HEK293T (cell line): ENCODE measurements around the gene KIF13A.

ENCODE experiments used
- CTCF ChIA-PET: fragments of 350-600 bp; formaldehyde crosslinking; extraction: SDS; loops from one replicate; lab custom pipeline; 2021; ENCODE audit warnings: antibody characterized with exemption, inconsistent platforms; lab: Yijun Ruan, JAX
- POLR2A ChIA-PET: fragments of 350-600 bp; formaldehyde crosslinking; extraction: SDS; loops from one replicate; lab custom pipeline; 2020; ENCODE audit warnings: antibody characterized with exemption, inconsistent platforms; lab: Yijun Ruan, JAX
- DNase-seq: peaks from one replicate; pipeline ENCODE4 v3.0.0; 2012; ENCODE audit warnings: mixed read lengths; ENCODE audit errors: extremely low spot score
- ARNT ChIP-seq: fragments of 450-650 bp; IDR thresholded peaks from 2 replicates; pipeline ENCODE4 v1.6.1; 2017; ENCODE audit warnings: mild to moderate bottlenecking
- BHLHE40 ChIP-seq: fragments of 450-650 bp; IDR thresholded peaks from 2 replicates; pipeline ENCODE4 v1.6.1; 2016; ENCODE audit warnings: mild to moderate bottlenecking, moderate library complexity, borderline replicate concordance
- CTBP1 ChIP-seq: fragments of 450-650 bp; IDR thresholded peaks from 2 replicates; pipeline ENCODE4 v1.6.1; 2016; ENCODE audit warnings: borderline replicate concordance
- ELF4 ChIP-seq: fragments of 450-650 bp; IDR thresholded peaks from 2 replicates; pipeline ENCODE4 v1.6.1; 2017; ENCODE audit warnings: antibody characterized with exemption
- FOXA1 ChIP-seq: fragments of 450-650 bp; IDR thresholded peaks from 2 replicates; pipeline ENCODE4 v1.6.1; 2016; ENCODE audit warnings: mild to moderate bottlenecking
- FOXK2 ChIP-seq: fragments of 450-650 bp; IDR thresholded peaks from 2 replicates; pipeline ENCODE4 v1.6.1; 2016; ENCODE audit warnings: mild to moderate bottlenecking
- FOXM1 ChIP-seq: fragments of 450-650 bp; IDR thresholded peaks from 2 replicates; pipeline ENCODE4 v1.6.1; 2017; ENCODE audit warnings: mild to moderate bottlenecking, borderline replicate concordance
- HDGF ChIP-seq: fragments of 450-650 bp; IDR thresholded peaks from 2 replicates; pipeline ENCODE4 v1.6.1; 2017; ENCODE audit warnings: antibody characterized with exemption, borderline replicate concordance
- L3MBTL2 ChIP-seq: fragments of 450-650 bp; conservative IDR thresholded peaks from 2 replicates; pipeline ENCODE4 v1.6.1; 2016; ENCODE audit warnings: mild to moderate bottlenecking
- LEF1 ChIP-seq: fragments of 450-650 bp; IDR thresholded peaks from 2 replicates; pipeline ENCODE4 v1.6.1; 2017; ENCODE audit warnings: mild to moderate bottlenecking, borderline replicate concordance
- NFRKB ChIP-seq: fragments of 450-650 bp; IDR thresholded peaks from 2 replicates; pipeline ENCODE4 v1.6.1; 2016; ENCODE audit warnings: mild to moderate bottlenecking, moderate library complexity
- SP1 ChIP-seq: fragments of 450-650 bp; IDR thresholded peaks from 2 replicates; pipeline ENCODE4 v1.6.1; 2017
- SUZ12 ChIP-seq: fragments of 450-650 bp; IDR thresholded peaks from 2 replicates; pipeline ENCODE4 v1.6.1; 2016; ENCODE audit warnings: mild to moderate bottlenecking
- TARDBP ChIP-seq: fragments of 450-650 bp; IDR thresholded peaks from 2 replicates; pipeline ENCODE4 v1.6.1; 2016
- ZNF384 ChIP-seq: fragments of 450-650 bp; IDR thresholded peaks from 2 replicates; pipeline ENCODE4 v1.6.1; 2016
- TF ChIP-seq, protein P1 (sequence below): fragments of 450-650 bp; IDR thresholded peaks from 2 replicates; pipeline ENCODE4 v1.6.1; 2016

The KIF13A gene

DNA sequence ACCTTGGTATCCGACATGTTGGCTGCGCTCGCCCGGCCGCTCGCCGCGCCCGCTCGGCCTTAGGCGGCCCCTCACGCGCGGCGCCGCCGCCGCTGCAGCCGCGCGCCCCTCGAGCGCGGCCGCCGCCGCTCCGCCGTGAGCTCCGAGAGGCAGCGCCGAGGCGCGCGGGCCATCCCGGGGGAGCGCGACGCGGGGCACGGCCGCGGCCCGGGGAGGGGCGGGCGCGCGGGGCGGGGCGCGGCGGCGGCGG lies at the start of gene KIF13A:
Gene KIF13A (minus strand): TSS at position 189 of the 250 bp plus-strand sequence. CDS start 172 bp downstream, at position 17.
- POLR2A ChIA-PET: interaction anchor here (0.8 to 1.3 kb wide), 7 partner anchors 10 to 128 kb away, joined by 3 to 6 read pairs (median 3); no protein-coding TSS in a partner anchor
- TF ChIP-seq FOXM1 (no peak), ZNF384 (no peak), LEF1 (no peak), NFRKB (no peak), BHLHE40 (no peak), ELF4 (no peak), TARDBP (no peak), HDGF (no peak), FOXK2 (no peak), L3MBTL2 (no peak), FOXA1 (no peak), SUZ12 (no peak), CTBP1 (no peak)
- TF ChIP-seq, protein P1, sequence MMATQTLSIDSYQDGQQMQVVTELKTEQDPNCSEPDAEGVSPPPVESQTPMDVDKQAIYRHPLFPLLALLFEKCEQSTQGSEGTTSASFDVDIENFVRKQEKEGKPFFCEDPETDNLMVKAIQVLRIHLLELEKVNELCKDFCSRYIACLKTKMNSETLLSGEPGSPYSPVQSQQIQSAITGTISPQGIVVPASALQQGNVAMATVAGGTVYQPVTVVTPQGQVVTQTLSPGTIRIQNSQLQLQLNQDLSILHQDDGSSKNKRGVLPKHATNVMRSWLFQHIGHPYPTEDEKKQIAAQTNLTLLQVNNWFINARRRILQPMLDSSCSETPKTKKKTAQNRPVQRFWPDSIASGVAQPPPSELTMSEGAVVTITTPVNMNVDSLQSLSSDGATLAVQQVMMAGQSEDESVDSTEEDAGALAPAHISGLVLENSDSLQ: no peak
- no peak for DNase-seq
- CTCF ChIA-PET: interaction anchor here (0.8 kb wide), 1 partner anchor 52 kb away, joined by 3 read pairs; no protein-coding TSS in a partner anchor

DNA sequence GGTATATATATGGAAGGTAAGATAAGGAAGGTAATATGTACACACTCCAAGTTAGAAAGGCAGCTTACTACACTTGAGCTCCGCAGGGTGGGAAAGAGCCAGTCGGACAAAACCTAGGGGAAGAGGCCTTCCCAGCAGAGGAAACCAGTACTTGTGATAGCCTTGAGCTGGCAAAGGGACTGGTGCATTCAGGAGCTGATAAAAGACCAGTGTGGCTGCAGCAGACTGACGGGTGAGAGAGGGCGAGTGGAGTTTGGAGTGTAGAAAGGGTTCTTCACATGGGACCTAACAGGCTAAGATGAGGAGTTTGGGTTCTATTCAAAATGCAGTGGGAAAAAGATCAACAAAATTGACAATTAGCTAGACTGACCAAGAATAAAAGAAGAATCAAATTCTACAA lies 49.3 kb upstream of the KIF13A start:
- CTCF ChIA-PET: no interaction called here
- TF ChIP-seq FOXM1 (no peak), ELF4 (no peak), ZNF384 (no peak), FOXA1 (no peak), TARDBP (no peak)
- no peak for DNase-seq
- POLR2A ChIA-PET: no interaction called here

DNA sequence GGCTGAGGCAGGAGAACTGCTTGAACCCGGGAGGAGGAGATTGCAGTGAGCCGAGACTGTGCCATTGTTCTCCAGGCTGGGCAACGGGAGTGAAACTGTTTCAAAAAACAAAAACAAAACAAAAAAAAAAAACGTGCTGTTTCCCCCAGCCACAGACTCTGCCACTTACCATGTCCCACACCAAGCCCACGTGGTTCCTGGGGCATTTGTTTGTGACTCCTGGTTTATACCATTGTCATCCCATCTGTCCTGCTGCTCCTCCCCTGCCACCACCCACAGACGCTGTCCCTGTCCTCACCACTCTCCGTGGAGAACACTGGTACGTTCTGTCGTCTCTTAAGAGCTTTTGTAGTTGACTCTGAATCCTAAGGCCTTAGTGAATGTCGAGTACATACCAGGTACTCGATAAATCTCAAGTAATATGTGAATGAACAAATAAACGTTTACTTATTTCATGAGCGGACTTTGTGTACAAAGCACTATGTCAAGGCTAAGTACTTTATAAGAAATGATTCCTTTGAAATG lies 48.0 kb upstream of the KIF13A start:
- POLR2A ChIA-PET: no interaction called here
- no peak for TF ChIP-seq ARNT
- TF ChIP-seq ELF4: no peak
- TF ChIP-seq CTBP1: no peak
- no peak for TF ChIP-seq SUZ12
- CTCF ChIA-PET: interaction anchor here (0.5 kb wide), 1 partner anchor 1525 kb away, joined by 5 read pairs; no protein-coding TSS in a partner anchor
- no peak for DNase-seq

GRCh38 chr6:18034798-18035202 lies 47.4 kb upstream of the KIF13A start:
- ChIA-PET CTCF (interaction anchor here (0.5 kb wide), 1 partner anchor 1524 kb away, joined by 5 read pairs; no protein-coding TSS in a partner anchor), POLR2A (no interaction called here)
- no peak for TF ChIP-seq SUZ12
- TF ChIP-seq SP1: no peak
- TF ChIP-seq BHLHE40: no peak
- DNase-seq: no peak

DNA sequence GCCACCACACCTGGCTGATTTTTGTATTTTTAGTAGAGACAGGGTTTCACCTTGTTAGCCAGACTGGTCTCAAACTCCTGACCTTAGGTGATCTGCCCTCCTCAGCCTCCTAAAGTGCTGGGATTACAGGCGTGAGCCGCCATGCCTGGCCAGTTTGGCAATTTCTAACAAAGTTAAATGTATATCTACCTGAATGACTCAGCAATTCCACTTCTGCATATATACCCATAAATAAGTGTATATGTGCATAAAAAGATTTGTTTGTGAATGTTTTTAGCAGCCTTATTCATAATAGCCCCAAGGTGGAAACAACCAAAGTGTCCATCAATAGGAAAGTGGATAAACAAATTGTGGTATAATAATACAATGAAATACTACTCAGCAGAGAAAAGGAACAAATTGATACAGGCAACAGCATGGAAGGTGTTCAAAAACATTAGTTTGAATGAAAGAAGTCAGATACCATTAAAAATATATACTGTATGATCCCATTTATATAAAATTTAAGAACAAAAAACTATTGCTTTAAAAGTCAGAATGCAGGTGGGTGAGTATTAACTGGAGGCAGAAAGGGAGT lies 44.3 kb upstream of the KIF13A start:
- DNase-seq: no peak
- CTCF ChIA-PET: no interaction called here
- POLR2A ChIA-PET: no interaction called here
- no peak for TF ChIP-seq CTBP1
- no peak for TF ChIP-seq FOXA1
- no peak for TF ChIP-seq FOXK2
- TF ChIP-seq, protein P1: no peak
- no peak for TF ChIP-seq LEF1
- TF ChIP-seq ZNF384: no peak
- TF ChIP-seq BHLHE40: no peak
- no peak for TF ChIP-seq FOXM1
- no peak for TF ChIP-seq ELF4
- no peak for TF ChIP-seq L3MBTL2
- no peak for TF ChIP-seq HDGF
- no peak for TF ChIP-seq NFRKB
- no peak for TF ChIP-seq SP1
- TF ChIP-seq ARNT: no peak
- TF ChIP-seq TARDBP: no peak
- TF ChIP-seq SUZ12: no peak

- CTCF ChIA-PET: no interaction called here
- TF ChIP-seq, protein P1: no peak
- TF ChIP-seq ZNF384: 0 out of 2 replicates have a peak, but pooled peaks have one; percentile 19
- DNase-seq: no peak
- POLR2A ChIA-PET: no interaction called here
Measured at GRCh38 chr6:18031189-18031588, 43.8 kb upstream of the KIF13A start.

- DNase-seq: no peak
- CTCF ChIA-PET: no interaction called here
- TF ChIP-seq ARNT: no peak
- TF ChIP-seq SUZ12: no peak
- POLR2A ChIA-PET: no interaction called here
Measured at GRCh38 chr6:18028332-18028731, 40.9 kb upstream of the KIF13A start.
